SK-N-SH (cell line): Measurements from ENCODE around the gene SNX32.

Source experiments
- CTCF ChIP-seq: fragments of 200-600 bp; sonication (generic); IDR thresholded peaks from 2 replicates; pipeline ENCODE4 v1.6.1; 2017; ENCODE audit warnings: antibody characterized with exemption, mild to moderate bottlenecking, moderate library complexity
- EZH2phosphoT487 ChIP-seq: fragments of 200-600 bp; sonication (generic); IDR thresholded peaks from 2 replicates; pipeline ENCODE4 v1.6.1; 2017; ENCODE audit warnings: low read depth, mixed run types, mild to moderate bottlenecking, antibody characterized with exemption, moderate library complexity, borderline replicate concordance
- FOXM1 ChIP-seq: IDR thresholded peaks from 2 replicates; pipeline ENCODE4 v1.4.0; 2012; ENCODE audit warnings: low read depth, mild to moderate bottlenecking
- MEF2A ChIP-seq: IDR thresholded peaks from 2 replicates; pipeline ENCODE4 v1.4.0; 2012; ENCODE audit warnings: low read depth, borderline replicate concordance
- NFIC ChIP-seq: IDR thresholded peaks from 2 replicates; pipeline ENCODE4 v1.4.0; 2012; ENCODE audit warnings: borderline replicate concordance
- NRF1 ChIP-seq: IDR thresholded peaks from 2 replicates; pipeline ENCODE4 v1.6.1; 2012; ENCODE audit warnings: low read depth, mild to moderate bottlenecking, low read length
- POLR2AphosphoS5 ChIP-seq: IDR thresholded peaks from 2 replicates; pipeline ENCODE4 v1.6.1; 2012; ENCODE audit warnings: low read depth, low read length
- REST ChIP-seq: IDR thresholded peaks from 2 replicates; pipeline ENCODE4 v1.6.1; 2012; ENCODE audit warnings: mild to moderate bottlenecking, low read depth, low read length, moderate library complexity
- RXRA ChIP-seq: IDR thresholded peaks from 2 replicates; pipeline ENCODE4 v1.4.0; 2012; ENCODE audit warnings: low read depth, mild to moderate bottlenecking, borderline replicate concordance
- TAF1 ChIP-seq: IDR thresholded peaks from 2 replicates; pipeline ENCODE4 v1.6.1; 2012; ENCODE audit warnings: low read depth, mild to moderate bottlenecking, low read length, moderate library complexity, borderline replicate concordance
- TCF12 ChIP-seq: IDR thresholded peaks from 2 replicates; pipeline ENCODE4 v1.4.0; 2012
- USF2 ChIP-seq: fragments of 150-350 bp; IDR thresholded peaks from 2 replicates; pipeline ENCODE4 v1.6.1; 2017; ENCODE audit warnings: antibody characterized with exemption, low read length, low read depth, borderline replicate concordance
- YY1 ChIP-seq: IDR thresholded peaks from 2 replicates; pipeline ENCODE4 v1.4.0; 2012; ENCODE audit warnings: low read depth, mild to moderate bottlenecking
- ZBTB33 ChIP-seq: IDR thresholded peaks from 2 replicates; pipeline ENCODE4 v1.4.0; 2012; ENCODE audit warnings: low read depth, borderline replicate concordance

GRCh38 chr11:65816696-65817095 is 17.1 kb upstream of the SNX32 start:
- TF ChIP-seq EZH2phosphoT487 (no peak), POLR2AphosphoS5 (no peak), CTCF (no peak), YY1 (no peak), NRF1 (no peak), TAF1 (no peak), FOXM1 (no peak), REST (no peak), USF2 (no peak), TCF12 (no peak), MEF2A (no peak), RXRA (no peak), ZBTB33 (no peak), NFIC (no peak)
